ENCODE data around the gene EPHA6.
"Not testable (repeated sequence)": the region's sequence is repeated elsewhere in the genome, so short reads cannot be mapped to it uniquely, and the experiment has no call there.

The EPHA6 gene

GRCh38 chr3:96915445-96915844 lies 101.1 kb downstream of the EPHA6 start:
- no peak for DNase-seq (ENCODE audit: low read depth)

- DNase-seq (ENCODE audit: low read depth): no peak
Observed at GRCh38 chr3:96931119-96931862, 116.9 kb downstream of the EPHA6 start.

DNA sequence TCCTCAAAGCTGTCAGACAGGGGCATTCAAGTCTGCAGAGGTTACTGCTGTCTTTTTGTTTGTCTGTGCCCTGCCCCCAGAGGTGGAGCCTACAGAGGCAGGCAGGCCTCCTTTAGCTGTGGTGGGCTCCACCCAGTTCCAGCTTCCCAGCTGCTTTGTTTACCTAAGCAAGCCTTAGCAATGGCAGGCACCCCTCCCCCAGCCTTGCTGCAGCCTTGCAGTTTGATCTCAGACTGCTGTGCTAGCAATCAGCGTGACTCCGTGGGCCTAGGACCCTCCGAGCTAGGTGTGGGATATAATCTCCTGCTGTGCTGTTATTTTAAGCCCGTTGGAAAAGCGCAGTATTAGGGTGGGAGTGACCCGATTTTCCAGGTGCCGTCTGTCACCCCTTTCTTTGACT lies 127.7 kb downstream of the EPHA6 start:
- not testable (repeated sequence) for DNase-seq (ENCODE audit: low read depth)

- no peak for DNase-seq (ENCODE audit: low read depth)
Observed at GRCh38 chr3:96958856-96959255, 144.5 kb downstream of the EPHA6 start.

- no peak for DNase-seq (ENCODE audit: low read depth)
Observed at GRCh38 chr3:96959474-96959873, 145.1 kb downstream of the EPHA6 start.

GRCh38 chr3:96959901-96960641 lies 145.7 kb downstream of the EPHA6 start:
- no peak for DNase-seq (ENCODE audit: low read depth)

DNA sequence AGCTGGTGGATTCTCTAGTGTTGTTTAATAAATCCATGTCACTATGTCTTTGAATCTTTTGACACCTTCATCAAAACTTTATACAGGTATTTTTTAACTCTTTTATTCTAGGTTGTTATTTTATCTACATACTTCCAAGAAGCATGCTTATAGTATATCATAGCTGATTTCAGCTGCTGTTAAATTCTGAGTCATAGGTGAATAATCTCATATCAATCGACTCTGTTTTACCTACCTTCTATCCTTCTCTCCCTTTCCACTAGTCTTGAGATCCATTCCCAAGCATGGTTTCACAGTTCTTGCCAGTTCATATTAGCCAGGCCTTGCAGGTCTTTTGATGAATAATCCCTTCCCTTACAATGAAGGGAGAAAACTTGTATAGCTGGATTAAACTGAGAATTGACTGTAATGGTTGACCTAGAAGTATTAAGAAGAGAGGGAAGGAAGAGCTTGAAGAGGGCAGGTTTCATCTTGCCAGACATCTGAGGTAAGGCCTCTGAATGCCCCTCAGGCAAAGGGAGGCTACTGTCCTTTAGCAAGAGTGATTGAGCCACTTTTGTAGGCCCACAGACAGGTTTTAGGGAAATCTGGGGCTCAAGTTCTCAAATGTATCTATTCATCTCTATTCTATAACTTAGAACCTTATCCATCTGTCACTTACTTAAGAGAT lies 146.4 kb downstream of the EPHA6 start:
- no peak for DNase-seq (ENCODE audit: low read depth)

GRCh38 chr3:96961576-96961975 lies 147.2 kb downstream of the EPHA6 start:
- DNase-seq (ENCODE audit: low read depth): no peak

DNA sequence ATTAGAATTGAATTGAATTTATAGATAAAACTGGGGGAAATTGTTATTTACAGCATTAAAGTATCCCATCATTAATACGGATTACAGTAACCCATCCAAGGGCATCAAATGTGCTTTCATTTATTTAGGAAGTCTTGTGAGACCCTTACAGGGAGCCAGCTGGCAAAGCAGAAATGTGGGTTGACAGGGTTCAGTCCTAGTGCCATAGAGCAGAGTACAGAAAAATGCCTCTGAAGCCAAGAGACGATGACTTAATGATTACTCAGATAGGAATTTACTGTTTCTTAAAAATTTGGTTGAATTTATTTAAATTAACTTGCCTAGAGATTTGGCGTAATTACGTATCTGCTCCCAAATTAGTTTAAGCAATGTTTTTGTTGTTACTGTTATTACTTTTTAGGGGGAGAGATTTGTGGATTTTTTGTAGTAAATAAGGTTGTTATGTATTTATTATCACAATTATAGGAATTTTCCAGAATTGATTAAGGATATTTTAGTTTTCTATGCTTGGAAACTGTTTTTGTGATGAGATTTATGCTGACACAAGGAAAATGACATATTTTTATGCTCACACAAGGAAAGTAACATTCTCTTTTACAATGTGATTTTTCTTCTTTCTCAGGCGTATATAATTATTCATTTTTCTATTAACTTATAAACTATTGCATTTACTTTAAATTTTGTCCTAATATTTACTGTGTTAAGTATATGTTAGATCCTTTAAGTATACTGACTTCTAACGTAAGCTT lies 152.0 kb downstream of the EPHA6 start:
- DNase-seq (ENCODE audit: low read depth): no peak

DNA sequence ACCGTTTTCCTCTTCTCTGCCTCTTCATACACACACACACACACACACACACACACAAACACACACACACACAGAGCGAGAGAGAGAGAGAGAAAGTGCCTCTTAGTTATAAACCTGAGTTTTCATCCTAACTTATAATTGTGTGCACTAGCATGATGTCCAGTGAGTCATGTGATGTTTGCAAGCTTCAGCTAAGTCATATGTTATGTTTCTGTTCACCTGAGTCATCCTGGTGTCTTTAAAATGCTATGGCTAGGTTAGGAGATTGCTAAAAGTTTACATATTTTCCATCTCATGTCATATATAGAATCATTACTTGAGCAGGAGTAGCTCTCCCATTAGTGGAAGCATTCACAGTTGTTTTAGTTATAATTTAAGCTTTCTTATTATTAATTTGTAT lies 155.8 kb downstream of the EPHA6 start:
- no peak for DNase-seq (ENCODE audit: low read depth)

- DNase-seq (ENCODE audit: low read depth): no peak
Observed at GRCh38 chr3:96977671-96978070, 163.3 kb downstream of the EPHA6 start.

- not testable (repeated sequence) for DNase-seq (ENCODE audit: low read depth)
Observed at GRCh38 chr3:96983716-96984115, 169.3 kb downstream of the EPHA6 start.

DNA sequence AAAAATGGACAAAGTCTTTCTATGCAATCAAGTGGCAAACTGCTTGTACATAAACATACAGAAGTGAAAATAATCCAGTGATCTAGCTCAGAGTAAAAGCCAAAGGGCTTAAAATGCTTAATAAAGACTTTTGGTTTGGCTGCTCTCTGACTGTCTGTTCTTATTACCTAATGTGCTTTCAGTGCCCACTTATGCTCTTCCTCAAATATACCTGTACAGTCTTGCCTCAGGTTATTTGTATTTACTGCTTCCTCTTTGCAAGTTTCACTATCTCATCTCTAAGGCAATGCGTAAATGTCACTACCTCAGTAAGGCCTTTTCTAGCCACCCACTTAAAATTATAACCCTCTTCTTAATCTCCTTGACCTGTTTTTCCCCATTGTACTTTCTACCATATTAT lies 171.8 kb downstream of the EPHA6 start:
- no peak for DNase-seq (ENCODE audit: low read depth)

DNA sequence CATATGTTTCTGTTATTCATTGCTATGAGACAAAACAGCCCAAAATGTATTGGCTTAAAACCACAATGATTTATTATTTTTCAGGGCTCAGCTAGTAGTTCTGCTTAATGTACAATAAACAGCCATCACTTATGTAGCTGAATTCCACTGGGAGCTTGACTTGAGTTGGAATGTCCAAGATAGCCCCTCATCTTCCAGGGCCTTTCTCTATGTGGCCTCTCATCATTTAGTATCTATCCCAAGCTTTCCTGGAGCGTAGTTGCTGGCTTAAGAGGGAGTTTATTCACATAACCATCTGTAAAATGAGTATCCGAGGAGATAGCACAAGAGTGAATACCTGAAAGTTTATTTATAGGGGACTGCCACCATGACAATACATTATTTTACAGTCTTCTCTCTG lies 176.8 kb downstream of the EPHA6 start:
- DNase-seq (ENCODE audit: low read depth): no peak

DNA sequence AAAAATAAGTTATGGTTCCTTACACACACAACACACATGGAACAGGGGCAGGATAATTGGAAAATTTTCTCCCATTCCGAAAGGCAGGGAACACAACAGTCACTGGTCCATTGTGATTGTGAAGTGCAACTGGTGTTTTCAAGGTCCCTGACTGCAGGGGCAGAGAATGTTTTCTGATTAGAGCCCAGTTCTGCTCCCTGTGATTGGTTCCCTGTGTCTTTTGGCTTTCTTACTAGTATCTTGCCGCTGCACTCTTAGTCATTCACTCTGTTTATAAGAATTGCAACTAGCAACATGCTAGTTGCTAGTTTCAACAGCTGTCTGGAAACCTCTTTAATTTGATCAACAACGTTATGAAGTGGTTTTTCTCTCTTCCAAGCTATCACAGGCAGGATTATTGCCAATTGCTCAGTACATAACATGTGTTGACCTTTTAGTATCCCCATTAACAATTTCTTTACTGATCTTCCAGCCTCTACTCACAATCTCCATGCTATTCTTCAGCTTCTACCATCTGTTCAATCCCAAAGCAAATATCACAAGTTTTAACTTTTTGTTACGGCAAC lies 177.5 kb downstream of the EPHA6 start:
- no peak for DNase-seq (ENCODE audit: low read depth)

GRCh38 chr3:96994988-96995387 lies 180.6 kb downstream of the EPHA6 start:
- no peak for DNase-seq (ENCODE audit: low read depth)

GRCh38 chr3:96996009-96996408 lies 181.6 kb downstream of the EPHA6 start:
- no peak for DNase-seq (ENCODE audit: low read depth)

- no peak for DNase-seq (ENCODE audit: low read depth)
Observed at GRCh38 chr3:97001611-97002010, 187.2 kb downstream of the EPHA6 start.

DNA sequence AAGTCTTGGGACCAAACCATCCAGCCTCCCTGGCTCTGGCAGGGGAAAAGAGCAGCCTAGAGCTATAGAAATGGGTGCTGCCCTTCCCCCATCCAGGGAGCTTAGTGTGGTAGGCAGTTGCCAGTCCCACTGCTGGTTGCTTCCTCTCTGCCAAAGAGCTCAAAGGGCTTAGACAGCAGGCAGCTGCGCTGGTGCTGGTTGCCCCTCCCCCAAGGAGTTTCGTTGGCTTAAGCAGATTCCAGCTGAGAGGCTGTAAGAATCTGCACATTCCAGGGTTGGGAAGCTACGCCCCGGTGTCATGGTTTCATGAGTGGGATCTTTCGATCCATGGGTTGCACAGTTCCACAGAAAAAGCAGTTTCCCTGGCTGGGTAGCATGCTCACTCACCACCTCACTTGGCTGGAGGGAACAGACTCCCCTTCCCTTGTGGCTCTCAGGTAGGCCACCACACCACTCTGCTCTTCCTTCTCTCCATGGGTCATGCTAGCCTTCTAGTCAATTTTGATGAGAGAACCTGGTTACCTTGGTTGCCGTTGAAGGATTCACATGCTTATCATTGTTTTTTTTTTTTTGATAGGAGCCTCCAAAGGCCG lies 195.1 kb downstream of the EPHA6 start:
- no peak for DNase-seq (ENCODE audit: low read depth)

GRCh38 chr3:97010881-97011657 lies 196.7 kb downstream of the EPHA6 start:
- DNase-seq (ENCODE audit: low read depth): no peak

GRCh38 chr3:97021778-97022177 lies 207.4 kb downstream of the EPHA6 start:
- no peak for DNase-seq (ENCODE audit: low read depth)

Data from activated T-cell treated with anti-CD3 and anti-CD28 coated beads for 48 hours (primary cell).